Bronchial epithelial cell (primary cell): ENCODE measurements around the gene LGALS9. TPM values are rescaled to one million over a fixed set of nuclear protein-coding genes. Genes with fewer than 3 reads are reported as not detected.

ENCODE experiments used
- DNase-seq: peaks from one replicate; pipeline ENCODE4 v3.0.0-alpha.2; 2010; ENCODE audit warnings: low read depth
- FAIRE-seq: peaks from 2 replicates; lab custom pipeline; 2011; peaks lifted over from hg19 to GRCh38; lab: Jason Lieb, UNC
- H3K27me3 ChIP-seq: 2 replicates; pipeline ENCODE4 v1.5.1; 2011; ENCODE audit warnings: low read length; ENCODE audit not compliant: control insufficient read depth, insufficient read depth
- H3K36me3 ChIP-seq: 2 replicates; pipeline ENCODE4 v1.5.1; 2011; ENCODE audit warnings: low read length; ENCODE audit not compliant: control insufficient read depth, insufficient read depth
- H3K4me3 ChIP-seq: 2 replicates; pipeline ENCODE4 v1.5.1; 2011; ENCODE audit warnings: mild to moderate bottlenecking, low read depth, low read length, control low read depth
- total RNA-seq: library from RNA; depleted of rRNA; stranded (reverse); fragments of >200 nt; gene quantifications from 2 replicates; pipeline ENCODE4 v1.2.1, GENCODE V29; 2014
- TF ChIP-seq, protein P1 (sequence below): IDR thresholded peaks from 2 replicates; pipeline ENCODE4 v1.5.1; 2011; ENCODE audit warnings: mild to moderate bottlenecking, moderate library complexity, low read length, control low read depth, inconsistent platforms; ENCODE audit not compliant: insufficient read depth, severe bottlenecking

LGALS9 gene
- total RNA-seq, 1 donor from 2014 or later = 1.3 TPM

DNA sequence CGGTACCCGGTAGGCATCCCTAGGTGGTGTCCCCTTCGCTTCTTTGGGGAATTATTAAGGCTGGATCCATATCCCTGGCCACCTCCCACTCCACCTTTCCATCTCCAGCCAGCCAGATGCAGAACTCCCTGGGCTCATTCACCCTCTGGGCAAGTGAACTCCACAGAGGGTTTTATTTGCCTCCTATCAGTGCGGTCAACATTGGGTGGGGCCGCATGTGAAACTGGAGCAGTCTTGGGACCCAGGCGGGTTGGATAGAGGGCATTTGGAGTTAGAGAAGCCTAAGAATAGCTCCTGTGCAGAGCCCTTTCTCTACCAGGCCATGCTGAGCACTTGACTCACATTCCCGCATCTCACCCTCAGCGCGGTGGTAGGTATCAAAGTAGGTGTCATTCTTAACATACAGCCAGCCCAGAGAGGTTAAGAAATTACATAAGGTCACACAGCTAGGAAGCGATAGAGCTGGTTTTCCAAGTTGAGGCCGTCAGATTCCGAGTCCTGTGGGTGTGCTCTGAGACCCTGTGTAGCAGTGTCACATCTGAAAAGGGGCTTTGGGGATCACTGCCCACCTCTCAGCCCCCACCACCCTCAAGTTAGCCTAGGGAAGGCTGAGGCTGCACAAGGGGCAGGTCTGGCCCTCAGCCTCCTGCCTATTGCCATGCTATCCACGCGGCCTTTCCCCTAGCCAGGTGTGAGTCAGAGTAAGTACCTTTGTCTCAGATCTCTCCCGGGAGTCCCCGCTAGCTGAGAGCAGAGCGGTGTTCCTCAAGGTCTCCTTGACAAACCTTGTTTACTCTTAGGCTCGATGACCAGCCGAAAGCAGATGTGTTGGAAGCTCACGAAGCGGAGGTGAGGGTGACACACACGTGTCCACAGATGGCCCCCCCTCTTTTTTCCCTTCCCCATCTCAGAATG is 26.9 kb upstream of the LGALS9 start:
- Histone ChIP-seq H3K4me3 (no peak overlapping the region), H3K27me3 (no peaks in the 10 kb centered on the region), H3K36me3 (peaks cover 2% of the 10 kb centered on the region)
- TF ChIP-seq, protein P1, sequence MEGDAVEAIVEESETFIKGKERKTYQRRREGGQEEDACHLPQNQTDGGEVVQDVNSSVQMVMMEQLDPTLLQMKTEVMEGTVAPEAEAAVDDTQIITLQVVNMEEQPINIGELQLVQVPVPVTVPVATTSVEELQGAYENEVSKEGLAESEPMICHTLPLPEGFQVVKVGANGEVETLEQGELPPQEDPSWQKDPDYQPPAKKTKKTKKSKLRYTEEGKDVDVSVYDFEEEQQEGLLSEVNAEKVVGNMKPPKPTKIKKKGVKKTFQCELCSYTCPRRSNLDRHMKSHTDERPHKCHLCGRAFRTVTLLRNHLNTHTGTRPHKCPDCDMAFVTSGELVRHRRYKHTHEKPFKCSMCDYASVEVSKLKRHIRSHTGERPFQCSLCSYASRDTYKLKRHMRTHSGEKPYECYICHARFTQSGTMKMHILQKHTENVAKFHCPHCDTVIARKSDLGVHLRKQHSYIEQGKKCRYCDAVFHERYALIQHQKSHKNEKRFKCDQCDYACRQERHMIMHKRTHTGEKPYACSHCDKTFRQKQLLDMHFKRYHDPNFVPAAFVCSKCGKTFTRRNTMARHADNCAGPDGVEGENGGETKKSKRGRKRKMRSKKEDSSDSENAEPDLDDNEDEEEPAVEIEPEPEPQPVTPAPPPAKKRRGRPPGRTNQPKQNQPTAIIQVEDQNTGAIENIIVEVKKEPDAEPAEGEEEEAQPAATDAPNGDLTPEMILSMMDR = no peak
- no peak for DNase-seq
- no peak for FAIRE-seq

DNA sequence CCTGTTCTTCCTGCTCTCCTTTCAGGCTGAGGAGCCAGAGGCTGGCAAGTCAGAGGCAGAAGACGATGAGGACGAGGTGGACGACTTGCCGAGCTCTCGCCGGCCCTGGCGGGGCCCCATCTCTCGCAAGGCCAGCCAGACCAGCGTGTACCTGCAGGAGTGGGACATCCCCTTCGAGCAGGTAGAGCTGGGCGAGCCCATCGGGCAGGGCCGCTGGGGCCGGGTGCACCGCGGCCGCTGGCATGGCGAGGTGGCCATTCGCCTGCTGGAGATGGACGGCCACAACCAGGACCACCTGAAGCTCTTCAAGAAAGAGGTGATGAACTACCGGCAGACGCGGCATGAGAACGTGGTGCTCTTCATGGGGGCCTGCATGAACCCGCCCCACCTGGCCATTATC is 25.6 kb upstream of the LGALS9 start:
- DNase-seq (no peak), FAIRE-seq (no peak)
- TF ChIP-seq, protein P1 = no peak
- peaks cover 2% of the 10 kb centered on the region for H3K36me3 ChIP-seq
- no peaks in the 10 kb centered on the region for H3K27me3 ChIP-seq
- H3K4me3 ChIP-seq = no peak overlapping the region

DNA sequence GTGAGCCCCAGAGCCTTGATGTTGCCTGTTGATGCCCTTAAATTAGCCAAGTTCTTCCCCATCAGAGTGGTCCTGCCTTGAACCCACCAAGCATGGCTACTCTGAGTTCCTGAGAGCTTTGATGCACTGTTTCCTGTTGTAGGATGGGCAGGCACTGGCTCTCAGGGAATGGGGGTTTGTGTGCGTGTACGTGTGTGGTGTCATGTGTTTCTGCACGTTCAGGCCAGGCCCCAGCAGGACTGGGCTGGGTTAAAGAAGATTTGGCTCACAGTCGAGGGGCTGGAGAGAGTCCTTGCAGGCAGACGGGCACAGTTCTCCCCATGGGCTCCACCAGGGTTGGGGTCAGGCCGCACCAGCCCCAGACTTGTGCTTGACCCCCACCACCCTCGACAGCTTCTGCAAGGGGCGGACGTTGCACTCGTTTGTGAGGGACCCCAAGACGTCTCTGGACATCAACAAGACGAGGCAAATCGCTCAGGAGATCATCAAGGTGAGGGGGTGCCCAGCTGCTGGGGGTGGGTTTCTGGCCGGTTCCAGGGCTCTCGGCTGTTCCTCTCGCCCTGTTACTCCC is 23.4 kb upstream of the LGALS9 start:
- FAIRE-seq (no peak), DNase-seq (no peak)
- no peaks in the 10 kb centered on the region for H3K36me3 ChIP-seq

DNA sequence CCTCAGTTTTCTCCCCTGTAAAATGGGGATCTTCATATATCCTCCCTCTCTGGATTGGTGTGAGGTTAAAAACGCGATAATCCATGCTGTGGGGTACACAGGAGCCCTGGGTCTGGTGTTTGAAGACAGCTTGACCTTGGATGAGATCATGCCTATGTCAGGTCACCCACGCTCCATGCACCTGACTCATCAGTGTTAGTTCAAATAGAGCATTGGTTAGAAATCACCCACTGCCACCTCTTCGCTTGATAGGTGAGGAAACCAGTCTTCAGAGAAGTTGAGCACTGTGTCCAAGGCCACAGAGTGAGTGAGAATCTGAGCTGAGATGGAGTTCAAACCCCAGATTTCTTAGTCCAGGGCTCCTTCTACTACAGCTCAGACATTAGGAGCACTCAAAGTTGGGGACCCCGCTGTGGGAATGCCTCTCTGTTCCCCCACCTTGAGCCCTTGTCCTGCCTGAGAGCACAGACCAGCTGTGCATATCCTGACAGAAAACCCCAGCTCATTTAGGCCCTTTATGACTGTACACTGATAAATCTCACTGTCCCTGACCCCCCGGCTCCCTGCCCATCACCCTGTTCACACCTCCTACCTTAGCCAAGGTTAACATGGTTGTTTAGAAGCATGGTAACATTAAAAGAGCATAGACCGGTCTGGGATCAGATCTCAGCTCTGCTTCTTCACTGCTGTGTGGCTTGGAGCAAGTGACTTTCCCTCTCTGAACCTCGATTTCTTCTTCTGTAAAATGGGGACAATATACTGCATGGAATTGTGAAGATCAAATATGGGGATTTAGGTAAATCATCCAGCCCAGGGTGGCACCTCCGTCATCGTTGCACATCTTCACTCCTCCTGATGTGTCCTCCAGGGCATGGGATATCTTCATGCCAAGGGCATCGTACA is 22.4 kb upstream of the LGALS9 start:
- Histone ChIP-seq H3K4me3 (no peak overlapping the region), H3K36me3 (no peaks in the 10 kb centered on the region), H3K27me3 (no peaks in the 10 kb centered on the region)
- DNase-seq (peak; percentile 64), FAIRE-seq (peak; percentile 43)
- TF ChIP-seq, protein P1 = no peak

More for the DNA sequence above, 23.4 kb upstream of the LGALS9 start:
- TF ChIP-seq, protein P1 = no peak
- Histone ChIP-seq H3K4me3 (no peak overlapping the region), H3K27me3 (no peaks in the 10 kb centered on the region)

DNA sequence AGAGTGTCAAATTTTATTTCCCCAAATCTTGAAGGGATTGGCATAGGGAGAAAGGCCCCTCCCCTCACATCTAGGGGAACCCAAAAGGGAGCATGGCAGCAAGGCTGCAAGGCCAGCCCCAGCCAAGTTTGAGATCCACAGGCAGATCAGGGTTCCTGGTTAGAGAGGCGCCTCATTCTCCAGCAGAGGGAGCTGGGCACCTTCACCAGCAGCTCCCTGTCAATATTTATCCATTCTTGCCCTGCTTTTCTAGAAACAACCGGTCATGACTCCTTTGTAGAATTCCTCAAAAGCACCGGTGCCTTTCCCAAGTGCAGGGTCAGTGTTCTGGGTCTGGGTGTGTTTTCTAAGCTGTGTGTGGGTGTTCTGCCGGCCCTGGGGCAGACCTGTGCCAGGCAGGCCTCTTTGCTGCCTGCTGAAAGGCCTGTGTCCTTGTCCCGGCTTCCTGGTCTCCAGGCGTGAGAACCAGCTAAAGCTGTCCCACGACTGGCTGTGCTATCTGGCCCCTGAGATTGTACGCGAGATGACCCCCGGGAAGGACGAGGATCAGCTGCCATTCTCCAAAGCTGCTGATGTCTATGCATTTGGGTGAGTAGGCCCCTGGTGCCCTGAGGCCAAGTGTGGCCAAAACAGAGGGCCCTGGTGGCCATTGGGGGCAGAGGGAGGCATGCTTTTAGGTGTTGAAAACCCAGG is 21.2 kb upstream of the LGALS9 start:
- FAIRE-seq = no peak
- peak; percentile 38 for DNase-seq
- no peak overlapping the region for H3K4me3 ChIP-seq
- no peaks in the 10 kb centered on the region for H3K27me3 ChIP-seq
- TF ChIP-seq, protein P1 = peak; percentile 85
- H3K36me3 ChIP-seq = no peaks in the 10 kb centered on the region
